Measurements from ENCODE around the gene SORCS1. TPM values are rescaled to one million over a fixed set of nuclear protein-coding genes. Genes with fewer than 3 reads are reported as not detected.

The SORCS1 gene
- total RNA-seq, 1 experiment from 2014 or later, result not detected

DNA sequence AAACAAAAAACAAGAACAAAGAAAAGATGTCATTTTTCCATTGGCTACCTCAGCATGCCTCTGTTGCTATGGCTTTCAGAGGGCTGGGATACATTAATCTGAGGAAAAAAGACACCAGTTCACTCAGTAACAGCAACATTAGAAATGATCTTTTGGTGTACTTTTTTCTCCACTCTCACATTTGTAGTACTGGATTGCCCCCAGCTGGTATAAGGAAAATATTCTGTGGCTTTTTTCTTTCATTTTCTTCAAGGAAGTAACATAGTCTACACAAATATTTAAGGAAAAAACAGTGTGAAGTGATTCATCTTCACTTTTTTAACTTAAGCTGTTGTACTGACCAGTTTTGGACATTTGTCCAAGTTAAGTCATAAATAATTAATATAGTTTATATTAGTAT is 482.3 kb downstream of the SORCS1 start (continued):
- TF ChIP-seq ZBTB33 (IDR thresholded peaks at IDR 0.05; ENCODE audit: extremely low read depth, insufficient replicate concordance, low read length), result no peak
- TF ChIP-seq TCF7L2 (IDR thresholded peaks at IDR 0.05; ENCODE audit: borderline replicate concordance, extremely low read depth, insufficient read depth, insufficient read length), result no peak
- TF ChIP-seq MAX (IDR thresholded peaks at IDR 0.05), result no peak

DNA sequence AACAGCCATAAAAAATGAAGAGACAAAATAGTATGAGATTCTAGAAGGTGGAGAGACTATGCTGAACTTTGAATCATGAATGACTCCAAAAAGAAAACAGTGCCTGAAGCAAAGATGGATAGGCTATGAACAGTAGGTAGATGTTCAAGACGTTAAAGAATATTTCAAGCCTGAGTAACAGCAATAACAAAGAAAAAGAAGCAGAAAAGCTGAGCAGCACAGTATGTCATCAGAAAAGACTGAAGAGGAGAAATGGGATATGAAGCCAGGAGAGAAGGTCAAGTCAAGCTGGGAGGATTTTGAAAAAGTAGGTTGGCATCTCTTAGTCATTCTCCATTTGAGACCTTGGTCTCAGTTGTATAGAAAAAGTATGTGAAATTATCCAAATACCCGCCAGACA is 484.4 kb downstream of the SORCS1 start:
- no peaks in the 10 kb centered on the region for H3K79me2 ChIP-seq (ENCODE audit: insufficient read depth, low read length)
- TF ChIP-seq YY1 (IDR thresholded peaks at IDR 0.05; ENCODE audit: extremely low read depth, insufficient replicate concordance, low read depth, low read length), result no peak
- TF ChIP-seq EZH2 (IDR thresholded peaks at IDR 0.05), result no peak
- no peak for TF ChIP-seq EZH2phosphoT487 (IDR thresholded peaks at IDR 0.05; ENCODE audit: borderline replicate concordance)
- TF ChIP-seq EGR1 (IDR thresholded peaks at IDR 0.05; ENCODE audit: low read depth), result no peak
- no peak for TF ChIP-seq ATF3 (IDR thresholded peaks at IDR 0.05)
- TF ChIP-seq ZBTB33 (IDR thresholded peaks at IDR 0.05; ENCODE audit: extremely low read depth, insufficient replicate concordance, low read length), result no peak
- no peak for TF ChIP-seq ZFX (IDR thresholded peaks at IDR 0.05)
- no peak for TF ChIP-seq POLR2AphosphoS5 (IDR thresholded peaks at IDR 0.05; ENCODE audit: low read depth, low read length)
- TF ChIP-seq, protein P1, sequence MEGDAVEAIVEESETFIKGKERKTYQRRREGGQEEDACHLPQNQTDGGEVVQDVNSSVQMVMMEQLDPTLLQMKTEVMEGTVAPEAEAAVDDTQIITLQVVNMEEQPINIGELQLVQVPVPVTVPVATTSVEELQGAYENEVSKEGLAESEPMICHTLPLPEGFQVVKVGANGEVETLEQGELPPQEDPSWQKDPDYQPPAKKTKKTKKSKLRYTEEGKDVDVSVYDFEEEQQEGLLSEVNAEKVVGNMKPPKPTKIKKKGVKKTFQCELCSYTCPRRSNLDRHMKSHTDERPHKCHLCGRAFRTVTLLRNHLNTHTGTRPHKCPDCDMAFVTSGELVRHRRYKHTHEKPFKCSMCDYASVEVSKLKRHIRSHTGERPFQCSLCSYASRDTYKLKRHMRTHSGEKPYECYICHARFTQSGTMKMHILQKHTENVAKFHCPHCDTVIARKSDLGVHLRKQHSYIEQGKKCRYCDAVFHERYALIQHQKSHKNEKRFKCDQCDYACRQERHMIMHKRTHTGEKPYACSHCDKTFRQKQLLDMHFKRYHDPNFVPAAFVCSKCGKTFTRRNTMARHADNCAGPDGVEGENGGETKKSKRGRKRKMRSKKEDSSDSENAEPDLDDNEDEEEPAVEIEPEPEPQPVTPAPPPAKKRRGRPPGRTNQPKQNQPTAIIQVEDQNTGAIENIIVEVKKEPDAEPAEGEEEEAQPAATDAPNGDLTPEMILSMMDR (IDR thresholded peaks at IDR 0.05 in 2 of 3, conservative IDR thresholded peaks at IDR 0.05 in 1 of 3; ENCODE audit: borderline replicate concordance in 1 of 3, insufficient read depth in 1 of 3, low read depth in 2 of 3, low read length in 2 of 3), result no peak
- TF ChIP-seq MAX (IDR thresholded peaks at IDR 0.05), result no peak
- H3K27me3 ChIP-seq (ENCODE audit: insufficient read depth, low read length), result no peaks in the 10 kb centered on the region
- H3K9me2 ChIP-seq (ENCODE audit: insufficient read depth), result no peaks in the 10 kb centered on the region
- no peaks in the 10 kb centered on the region for H3K4me1 ChIP-seq (ENCODE audit: control insufficient read depth in 1 of 2, insufficient read depth in 2 of 2, low read length in 2 of 2)
- H3K9ac ChIP-seq (ENCODE audit: low read length), result no peak overlapping the region
- H3K36me3 ChIP-seq (ENCODE audit: control insufficient read depth in 1 of 2, insufficient read depth in 2 of 2, low read length in 2 of 2), result no peaks in the 10 kb centered on the region
- no TSS peak for BruUV-seq (replicated peaks)
- no peak overlapping the region for H3K4me3 ChIP-seq (replicated peaks in 1 of 2; ENCODE audit: low read depth in 1 of 2, low read length in 2 of 2)
- intact Hi-C loops (cut with micrococcal nuclease), result no loop called here
- ATAC-seq (no peak), DNase-seq (ENCODE audit: low read depth, low spot score) (no peak)
- ChIA-PET RAD21 (ENCODE audit: low non-redundant PET in 1 of 2, low total read pairs in 2 of 2, uncharacterized antibody in 2 of 2, unreplicated experiment in 2 of 2) (no interaction called here), POLR2A (no interaction called here), CTCF (no interaction called here)
- H3K27ac ChIP-seq (ENCODE audit: low read depth, low read length), result no peak overlapping the region
- H2AFZ ChIP-seq (ENCODE audit: low read depth, low read length, poor library complexity, severe bottlenecking), result no peak overlapping the region
- H4K20me1 ChIP-seq (ENCODE audit: insufficient read depth), result no peaks in the 10 kb centered on the region
- H3K9me3 ChIP-seq (ENCODE audit: control insufficient read depth in 1 of 2, insufficient read depth in 1 of 2, low read depth in 1 of 2, low read length in 2 of 2), result peaks cover 29 to 50% of the 10 kb centered on the region in 2 experiments; a peak in 2 of 4 replicates
- H3K4me2 ChIP-seq (ENCODE audit: low read length), result no peak overlapping the region

Measured in HCT116 (cell line).